Smooth muscle cell (in vitro differentiated cells): Measurements from ENCODE around the gene SPRR4. TPM values are rescaled to one million over a fixed set of nuclear protein-coding genes. Genes with fewer than 3 reads are reported as not detected.

Experiments used
- polyA plus RNA-seq: library from polyadenylated mRNA; unstranded; fragments of >200 nt; fragmentation: Nextera tagmentation; extraction: Ambion mirVana; gene quantifications from 2 replicates; pipeline ENCODE4 v1.2.1, GENCODE V29; 2016
- small RNA-seq: library from RNA; depleted of rRNA; stranded (forward); fragments of <200 nt; gene quantifications from one replicate; pipeline ENCODE3, GENCODE V24; 2014
- total RNA-seq: library from RNA; depleted of rRNA; stranded (reverse); fragments of >200 nt; gene quantifications from 2 replicates; pipeline ENCODE4 v1.2.3, GENCODE V29; 2014

The SPRR4 gene
- total and polyA plus RNA-seq, 2 experiments from 2014 or later: 5.9 TPM; not detected in 1

Small RNA genes lying within 50 kb of the gene (small RNA-seq; reads per million reads assigned to genes)
- not detected for gene RF00322
- not detected for gene SPRR1A

Other genes starting within 250 kb of the SPRR4 start
- gene KPRP, start 212.6 kb upstream of the SPRR4 start, total RNA-seq: not detected in 2 replicates
- not detected in 2 replicates for gene KPRP, start 212.6 kb upstream of the SPRR4 start, polyA plus RNA-seq
- not detected in 2 replicates for gene LCE1F, start 195.5 kb upstream of the SPRR4 start, total RNA-seq
- gene LCE1F, start 195.5 kb upstream of the SPRR4 start, polyA plus RNA-seq: not detected in 2 replicates
- not detected in 2 replicates for gene LCE1E, start 184.4 kb upstream of the SPRR4 start, total RNA-seq
- not detected in 2 replicates for gene LCE1E, start 184.4 kb upstream of the SPRR4 start, polyA plus RNA-seq
- not detected in 2 replicates for gene LCE1D, start 173.9 kb upstream of the SPRR4 start, total RNA-seq
- gene LCE1D, start 173.9 kb upstream of the SPRR4 start, polyA plus RNA-seq: not detected in 2 replicates
- gene LCE1C, start 164.0 kb upstream of the SPRR4 start, total RNA-seq: not detected in 2 replicates
- not detected in 2 replicates for gene LCE1C, start 164.0 kb upstream of the SPRR4 start, polyA plus RNA-seq
- gene LCE1B, start 158.7 kb upstream of the SPRR4 start, total RNA-seq: not detected in 2 replicates
- not detected in 2 replicates for gene LCE1B, start 158.7 kb upstream of the SPRR4 start, polyA plus RNA-seq
- gene LCE1A, start 143.2 kb upstream of the SPRR4 start, total RNA-seq: not detected in 2 replicates
- gene LCE1A, start 143.2 kb upstream of the SPRR4 start, polyA plus RNA-seq: not detected in 2 replicates
- not detected in 2 replicates for gene LCE6A, start 127.8 kb upstream of the SPRR4 start, total RNA-seq
- gene LCE6A, start 127.8 kb upstream of the SPRR4 start, polyA plus RNA-seq: not detected in 2 replicates
- gene LCE7A, start 110.7 kb upstream of the SPRR4 start, total RNA-seq: not detected in 2 replicates
- not detected in 2 replicates for gene LCE7A, start 110.7 kb upstream of the SPRR4 start, polyA plus RNA-seq
- gene SMCP, start 92.3 kb upstream of the SPRR4 start, total RNA-seq: not detected in 2 replicates
- not detected in 2 replicates for gene SMCP, start 92.3 kb upstream of the SPRR4 start, polyA plus RNA-seq
- 0.67 and 0.94 TPM in 2 replicates for gene IVL, start 62.1 kb upstream of the SPRR4 start, total RNA-seq
- gene IVL, start 62.1 kb upstream of the SPRR4 start, polyA plus RNA-seq: 0.45 and 0.47 TPM in 2 replicates
- 3.2 TPM in 1 of 2 replicates, not detected in the other for gene SPRR5, start 23.4 kb upstream of the SPRR4 start, total RNA-seq
- gene SPRR5, start 23.4 kb upstream of the SPRR4 start, polyA plus RNA-seq: 0.22 TPM in 1 of 2 replicates, not detected in the other
- not detected in 2 replicates for gene SPRR1A, start 13.4 kb downstream of the SPRR4 start, total RNA-seq
- 14.9 and 18.0 TPM in 2 replicates for gene SPRR1A, start 13.4 kb downstream of the SPRR4 start, polyA plus RNA-seq
- gene SPRR3, start 31.1 kb downstream of the SPRR4 start, total RNA-seq: 55.2 and 107 TPM in 2 replicates
- gene SPRR3, start 31.1 kb downstream of the SPRR4 start, polyA plus RNA-seq: 15.3 and 24.9 TPM in 2 replicates
- 23.8 and 46.5 TPM in 2 replicates for gene SPRR1B, start 60.6 kb downstream of the SPRR4 start, total RNA-seq
- gene SPRR1B, start 60.6 kb downstream of the SPRR4 start, polyA plus RNA-seq: 38.0 and 82.8 TPM in 2 replicates
- gene SPRR2D, start 70.5 kb downstream of the SPRR4 start, total RNA-seq: 8.8 and 12.4 TPM in 2 replicates
- gene SPRR2D, start 70.5 kb downstream of the SPRR4 start, polyA plus RNA-seq: 8.1 and 16.9 TPM in 2 replicates
- gene SPRR2A, start 86.9 kb downstream of the SPRR4 start, total RNA-seq: not detected in 2 replicates
- gene SPRR2A, start 86.9 kb downstream of the SPRR4 start, polyA plus RNA-seq: 0.45 and 1.5 TPM in 2 replicates
- not detected in 2 replicates for gene SPRR2B, start 101.0 kb downstream of the SPRR4 start, total RNA-seq
- 2.8 TPM in 1 of 2 replicates, not detected in the other for gene SPRR2B, start 101.0 kb downstream of the SPRR4 start, polyA plus RNA-seq
- 1.4 TPM in 1 of 2 replicates, not detected in the other for gene SPRR2E, start 123.9 kb downstream of the SPRR4 start, total RNA-seq
- 2.7 and 8.5 TPM in 2 replicates for gene SPRR2E, start 123.9 kb downstream of the SPRR4 start, polyA plus RNA-seq
- gene SPRR2F, start 142.9 kb downstream of the SPRR4 start, total RNA-seq: not detected in 2 replicates
- gene SPRR2F, start 142.9 kb downstream of the SPRR4 start, polyA plus RNA-seq: not detected in 2 replicates
- 22.0 and 39.7 TPM in 2 replicates for gene SPRR2G, start 180.2 kb downstream of the SPRR4 start, total RNA-seq
- gene SPRR2G, start 180.2 kb downstream of the SPRR4 start, polyA plus RNA-seq: 35.4 and 103 TPM in 2 replicates
- gene LELP1, start 232.8 kb downstream of the SPRR4 start, total RNA-seq: not detected in 2 replicates
- not detected in 2 replicates for gene LELP1, start 232.8 kb downstream of the SPRR4 start, polyA plus RNA-seq
- 7.4 and 9.0 TPM in 2 replicates for gene PRR9, start 246.9 kb downstream of the SPRR4 start, total RNA-seq
- gene PRR9, start 246.9 kb downstream of the SPRR4 start, polyA plus RNA-seq: 1.0 and 3.0 TPM in 2 replicates